Suprapubic skin (tissue), 4 donors: Measurements from ENCODE around the gene PRKACA. TPM values are rescaled to one million over a fixed set of nuclear protein-coding genes. Genes with fewer than 3 reads are reported as not detected.

ENCODE experiments used
- DNase-seq, 2 donors: peaks; one replicate each; pipeline ENCODE4 v3.0.0-alpha.2; 2019; ENCODE audit warnings: low spot score in 2 of 2
- H3K27ac ChIP-seq: fragments of 200-600 bp; sonication (generic); one replicate; pipeline ENCODE4 v1.5.1; 2019
- H3K27me3 ChIP-seq: fragments of 200-600 bp; sonication (generic); one replicate; pipeline ENCODE4 v1.5.1; 2019
- H3K36me3 ChIP-seq: fragments of 200-600 bp; sonication (generic); one replicate; pipeline ENCODE4 v1.5.1; 2019
- H3K4me1 ChIP-seq: fragments of 200-600 bp; sonication (generic); one replicate; pipeline ENCODE4 v1.5.1; 2019
- H3K4me3 ChIP-seq: fragments of 200-600 bp; sonication (generic); one replicate; pipeline ENCODE4 v1.5.1; 2019; ENCODE audit warnings: mild to moderate bottlenecking
- H3K9me3 ChIP-seq: fragments of 200-600 bp; sonication (generic); one replicate; pipeline ENCODE4 v1.5.1; 2019
- CTCF ChIP-seq, 2 donors: fragments of 200-600 bp in 1 of 2; fragments of 450-650 bp in 1 of 2; sonication (generic) in 1 of 2; IDR thresholded peaks; one replicate each; pipeline ENCODE4 v1.5.1; 2016 to 2019; ENCODE audit warnings: antibody characterized with exemption in 2 of 2, mild to moderate bottlenecking in 1 of 2, moderate library complexity in 1 of 2
- EP300 ChIP-seq: sonication (generic); formaldehyde crosslinking; IDR thresholded peaks from one replicate; pipeline ENCODE4 v1.6.1; 2017; ENCODE audit warnings: antibody characterized with exemption
- POLR2A ChIP-seq, 2 donors: fragments of 450-650 bp; IDR thresholded peaks; one replicate each; pipeline ENCODE4 v1.6.1; 2017; ENCODE audit warnings: antibody characterized with exemption in 2 of 2, mild to moderate bottlenecking in 2 of 2, moderate library complexity in 2 of 2
- POLR2AphosphoS5 ChIP-seq, 3 donors: sonication (generic); formaldehyde crosslinking; IDR thresholded peaks; one replicate each; pipeline ENCODE4 v1.6.1; 2017; ENCODE audit warnings: antibody characterized with exemption in 3 of 3
- WGBS: methylation state at CpG from one replicate; pipeline ENCODE4 v1.1.5; 2018; 5-methylcytosine and 5-hydroxymethylcytosine counted together
- total RNA-seq, 4 donors: library from RNA; depleted of rRNA; stranded (reverse); fragments of >200 nt; gene quantifications; one replicate each; pipeline ENCODE4 v1.1.0, GENCODE V29; 2016

The PRKACA gene
- total RNA-seq, 4 donors from 2014 or later = 22.1 to 42.6 (median 31.2) TPM

GRCh38 chr19:14111486-14111885, 6.1 kb downstream of the PRKACA start:
- no peak for TF ChIP-seq CTCF (IDR thresholded peaks at IDR 0.05)
- TF ChIP-seq EP300 = no peak
- TF ChIP-seq POLR2AphosphoS5 (IDR thresholded peaks at IDR 0.05) = no peak
- no peak for TF ChIP-seq POLR2A (IDR thresholded peaks at IDR 0.05)
- peaks cover 46% of the 10 kb centered on the region for H3K4me1 ChIP-seq
- no peak overlapping the region for H3K4me3 ChIP-seq
- H3K9me3 ChIP-seq = no peaks in the 10 kb centered on the region
- no peak for DNase-seq
- WGBS = 100% methylated on average over 1 of the region's 1 CpG
- H3K27me3 ChIP-seq = no peaks in the 10 kb centered on the region
- peaks cover 14% of the 10 kb centered on the region for H3K36me3 ChIP-seq
- H3K27ac ChIP-seq = no peak overlapping the region

- TF ChIP-seq POLR2A (IDR thresholded peaks at IDR 0.05) (no peak), POLR2AphosphoS5 (IDR thresholded peaks at IDR 0.05) (no peak), CTCF (IDR thresholded peaks at IDR 0.05) (no peak), EP300 (no peak)
- no peaks in the 10 kb centered on the region for H3K27me3 ChIP-seq
- DNase-seq = no peak
- peaks cover 22% of the 10 kb centered on the region for H3K36me3 ChIP-seq
- H3K27ac ChIP-seq = no peak overlapping the region
- H3K4me3 ChIP-seq = no peak overlapping the region
- 72% methylated on average over 2 of the region's 2 CpGs for WGBS
- no peaks in the 10 kb centered on the region for H3K9me3 ChIP-seq
- peaks cover 38% of the 10 kb centered on the region for H3K4me1 ChIP-seq
Observed at GRCh38 chr19:14110650-14111049, 6.9 kb downstream of the PRKACA start.

- H3K36me3 ChIP-seq = peaks cover 43% of the 10 kb centered on the region
- H3K27ac ChIP-seq = no peak overlapping the region
- H3K27me3 ChIP-seq = no peaks in the 10 kb centered on the region
- TF ChIP-seq EP300 = no peak
- no peak for TF ChIP-seq POLR2AphosphoS5 (IDR thresholded peaks at IDR 0.05)
- TF ChIP-seq POLR2A (IDR thresholded peaks at IDR 0.05) = no peak
- no peak for TF ChIP-seq CTCF (IDR thresholded peaks at IDR 0.05)
- H3K4me3 ChIP-seq = no peak overlapping the region
- DNase-seq = no peak
- H3K9me3 ChIP-seq = no peaks in the 10 kb centered on the region
- peaks cover 11% of the 10 kb centered on the region for H3K4me1 ChIP-seq
- WGBS = 88% methylated on average over 9 of the region's 23 CpGs
Observed at GRCh38 chr19:14107581-14108461, 9.7 kb downstream of the PRKACA start.

- Histone ChIP-seq H3K4me3 (no peak overlapping the region), H3K4me1 (peaks cover under 1% of the 10 kb centered on the region), H3K36me3 (peaks cover 53% of the 10 kb centered on the region), H3K9me3 (no peaks in the 10 kb centered on the region), H3K27ac (no peak overlapping the region), H3K27me3 (no peaks in the 10 kb centered on the region)
- 98% methylated on average over 6 of the region's 16 CpGs for WGBS
- no peak for DNase-seq
- no peak for TF ChIP-seq POLR2AphosphoS5 (IDR thresholded peaks at IDR 0.05)
- TF ChIP-seq POLR2A (IDR thresholded peaks at IDR 0.05) = no peak
- no peak for TF ChIP-seq CTCF (IDR thresholded peaks at IDR 0.05)
- no peak for TF ChIP-seq EP300
Observed at GRCh38 chr19:14106840-14107239, 10.7 kb downstream of the PRKACA start.

GRCh38 chr19:14105680-14106079, 11.9 kb downstream of the PRKACA start:
- H3K4me1 ChIP-seq = no peaks in the 10 kb centered on the region
- H3K27me3 ChIP-seq = no peaks in the 10 kb centered on the region
- H3K27ac ChIP-seq = no peak overlapping the region
- 89% methylated on average over 8 of the region's 8 CpGs for WGBS
- no peak overlapping the region for H3K4me3 ChIP-seq
- no peak for DNase-seq
- no peaks in the 10 kb centered on the region for H3K9me3 ChIP-seq
- TF ChIP-seq POLR2AphosphoS5 (IDR thresholded peaks at IDR 0.05) (no peak), POLR2A (IDR thresholded peaks at IDR 0.05) (no peak), EP300 (no peak), CTCF (IDR thresholded peaks at IDR 0.05) (no peak)
- H3K36me3 ChIP-seq = peaks cover 64% of the 10 kb centered on the region
